HG03045 (cell line): Measurements from ENCODE around the gene KLK3.

Experiments
- ATAC-seq: cut with Tn5 transposase; IDR thresholded peaks from one replicate; pipeline ENCODE4 v1.9.1; 2021; ENCODE audit warnings: mild to moderate bottlenecking, moderate library complexity; ENCODE audit not compliant: unreplicated experiment

KLK3 gene

DNA sequence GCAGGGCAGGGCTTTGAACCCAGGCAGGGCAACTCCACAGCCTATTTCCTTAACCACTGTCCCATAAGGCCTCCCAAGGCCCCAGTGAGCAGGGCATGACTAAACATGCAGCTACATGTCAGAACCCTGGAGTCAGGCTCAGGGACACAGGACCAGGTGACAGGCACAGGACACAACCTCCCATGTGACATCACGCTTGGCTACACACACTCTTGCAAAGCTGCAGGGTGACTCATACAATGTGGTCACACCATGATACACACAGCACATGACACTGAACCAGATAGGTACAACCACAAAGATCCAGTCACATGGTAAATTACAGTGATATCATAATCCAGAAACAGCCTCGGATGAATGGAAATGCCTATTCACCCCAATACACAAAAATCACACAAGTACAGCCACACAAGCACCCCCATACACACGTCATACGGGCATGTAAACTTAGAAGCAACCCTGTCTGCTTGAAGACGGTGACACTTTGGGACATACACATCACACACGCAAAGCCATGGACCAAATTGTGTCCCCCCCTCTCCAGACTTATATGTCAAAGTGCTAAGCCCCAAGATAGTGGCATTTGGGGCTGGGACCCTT lies 42.0 kb downstream of the KLK3 start:
- ATAC-seq = peak; percentile 82

DNA sequence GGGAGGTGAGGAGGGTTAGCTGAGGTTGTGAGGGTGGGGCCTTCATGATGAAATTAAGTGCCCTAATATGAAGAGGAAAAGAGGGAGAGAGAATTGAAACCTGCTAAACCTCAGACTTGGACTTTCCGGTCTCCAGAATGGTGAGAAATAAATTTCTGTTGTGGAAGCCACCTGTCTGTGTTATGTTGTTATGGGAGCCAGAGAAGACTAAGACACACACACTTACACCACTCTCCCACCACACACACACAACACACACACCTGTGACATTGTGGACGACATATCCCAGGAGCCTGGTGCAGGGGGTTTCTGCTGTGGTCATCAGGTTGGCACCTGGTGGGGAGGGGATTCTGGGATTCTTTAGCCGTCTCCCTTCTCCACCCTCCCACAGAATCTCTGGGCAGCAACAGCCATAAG lies 42.5 kb downstream of the KLK3 start:
- no peak for ATAC-seq

DNA sequence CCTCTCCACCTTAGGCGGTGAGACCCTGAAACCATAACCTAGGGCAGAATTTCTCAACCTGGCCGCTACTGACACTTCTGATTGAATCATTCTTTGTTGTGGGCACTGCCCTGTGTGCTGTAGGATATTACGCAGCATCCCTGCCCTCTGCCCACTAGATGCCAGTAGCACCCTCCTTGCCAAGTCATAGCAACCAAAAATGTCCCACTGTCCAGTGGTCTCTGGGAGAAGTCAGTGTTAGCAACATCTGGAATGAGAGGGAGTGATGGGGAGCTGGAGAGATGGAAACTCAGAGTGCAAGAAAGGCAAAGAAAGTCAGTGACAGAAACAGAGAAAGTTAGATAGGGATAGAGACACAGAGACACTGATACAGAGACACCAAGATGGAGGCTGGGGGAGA lies 42.9 kb downstream of the KLK3 start:
- no peak for ATAC-seq

DNA sequence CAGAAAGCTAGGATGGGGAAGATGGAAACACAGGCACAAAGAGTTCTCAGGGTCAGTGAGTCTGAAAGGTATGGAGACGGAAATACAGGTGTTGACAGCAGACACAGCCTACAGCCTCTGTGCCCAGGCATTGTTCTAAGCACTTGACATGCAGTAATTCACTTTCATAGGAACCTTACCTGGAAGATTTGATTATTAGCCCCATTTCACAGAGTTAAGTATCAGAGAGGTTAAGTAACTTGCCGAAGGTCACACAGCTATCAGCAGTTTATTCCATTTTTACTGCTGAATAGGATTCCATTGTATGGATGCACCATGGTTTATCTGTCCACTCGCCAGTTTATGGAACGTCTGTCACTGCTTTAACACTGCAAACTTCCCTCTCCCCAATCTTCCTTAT lies 43.3 kb downstream of the KLK3 start:
- ATAC-seq = no peak

DNA sequence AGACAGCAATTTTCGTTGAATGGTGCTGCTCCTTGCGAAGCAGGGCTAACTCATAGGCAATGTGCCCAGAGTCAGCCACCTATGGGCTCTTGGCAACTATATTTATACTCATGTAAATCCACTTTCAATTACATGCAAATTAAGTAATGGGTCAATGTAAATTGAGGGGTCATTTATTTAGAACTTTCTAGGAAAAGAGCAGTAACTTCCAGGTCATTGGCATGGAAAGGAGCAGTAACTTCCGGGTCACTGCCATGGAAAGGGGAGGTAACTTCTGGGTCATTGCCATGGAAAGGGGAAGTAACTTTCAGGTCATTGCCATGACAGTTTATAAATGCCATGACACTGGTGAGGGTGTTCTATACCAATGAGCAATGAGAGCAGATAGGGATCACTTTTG lies 44.9 kb downstream of the KLK3 start:
- ATAC-seq = no peak

DNA sequence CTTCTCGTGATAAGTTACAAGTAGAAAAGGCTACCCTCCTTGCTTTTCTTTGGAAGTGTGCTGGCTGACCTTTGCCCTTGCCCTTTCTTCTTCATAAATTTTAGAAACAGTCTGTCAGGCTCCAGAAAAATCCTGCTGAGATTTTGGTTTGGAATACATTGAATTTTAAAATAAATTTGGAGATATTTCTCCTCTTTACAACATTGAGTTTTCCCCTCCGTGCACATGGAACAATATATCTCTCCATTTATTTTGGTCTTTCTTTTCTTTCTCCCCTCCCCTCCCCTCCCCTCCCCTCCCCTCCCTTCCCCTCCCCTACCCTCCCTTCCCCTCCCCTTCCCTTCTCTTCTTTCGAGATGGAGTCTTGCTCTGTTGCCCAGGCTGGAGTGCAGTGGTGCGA lies 47.9 kb downstream of the KLK3 start:
- no peak for ATAC-seq

DNA sequence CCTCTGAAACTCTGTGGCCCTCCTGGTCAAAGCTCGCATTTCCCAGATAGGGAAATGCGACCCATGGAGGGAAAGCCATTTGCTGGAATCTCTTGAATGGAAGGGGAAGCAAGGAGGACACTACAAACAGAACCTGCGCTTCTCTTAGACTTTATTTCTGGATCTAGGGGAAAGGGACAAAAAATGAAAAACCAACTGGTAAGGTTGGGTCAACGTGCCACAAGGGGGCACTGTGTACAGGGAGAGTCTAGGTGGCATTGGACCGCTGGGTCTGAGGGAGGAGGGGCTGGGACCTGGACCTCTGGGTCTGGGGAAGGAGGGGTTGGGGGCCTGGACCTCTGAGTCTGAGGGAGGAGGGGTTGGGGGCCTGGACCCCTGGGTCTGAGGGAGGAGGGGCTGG lies 51.5 kb downstream of the KLK3 start:
- no peak for ATAC-seq

DNA sequence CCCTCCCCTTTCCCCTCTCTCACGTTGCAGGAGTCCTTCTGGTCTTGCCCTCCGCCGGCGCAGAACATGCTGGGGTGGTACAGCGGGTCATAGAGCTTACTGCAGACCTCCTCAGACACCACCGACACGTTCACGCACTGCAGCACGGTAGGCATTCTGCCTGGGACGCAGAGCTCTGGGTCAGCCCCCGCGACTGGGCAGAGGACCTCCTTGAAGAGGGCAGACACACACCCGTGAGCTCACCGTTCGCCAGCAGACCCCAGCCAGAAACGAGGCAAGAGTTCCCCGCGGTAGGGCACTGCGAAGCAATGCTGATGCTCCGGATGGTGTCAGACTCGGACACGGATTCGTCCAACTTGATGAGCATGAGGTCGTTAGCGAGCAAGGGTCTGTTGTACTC lies 53.6 kb downstream of the KLK3 start:
- no peak for ATAC-seq

DNA sequence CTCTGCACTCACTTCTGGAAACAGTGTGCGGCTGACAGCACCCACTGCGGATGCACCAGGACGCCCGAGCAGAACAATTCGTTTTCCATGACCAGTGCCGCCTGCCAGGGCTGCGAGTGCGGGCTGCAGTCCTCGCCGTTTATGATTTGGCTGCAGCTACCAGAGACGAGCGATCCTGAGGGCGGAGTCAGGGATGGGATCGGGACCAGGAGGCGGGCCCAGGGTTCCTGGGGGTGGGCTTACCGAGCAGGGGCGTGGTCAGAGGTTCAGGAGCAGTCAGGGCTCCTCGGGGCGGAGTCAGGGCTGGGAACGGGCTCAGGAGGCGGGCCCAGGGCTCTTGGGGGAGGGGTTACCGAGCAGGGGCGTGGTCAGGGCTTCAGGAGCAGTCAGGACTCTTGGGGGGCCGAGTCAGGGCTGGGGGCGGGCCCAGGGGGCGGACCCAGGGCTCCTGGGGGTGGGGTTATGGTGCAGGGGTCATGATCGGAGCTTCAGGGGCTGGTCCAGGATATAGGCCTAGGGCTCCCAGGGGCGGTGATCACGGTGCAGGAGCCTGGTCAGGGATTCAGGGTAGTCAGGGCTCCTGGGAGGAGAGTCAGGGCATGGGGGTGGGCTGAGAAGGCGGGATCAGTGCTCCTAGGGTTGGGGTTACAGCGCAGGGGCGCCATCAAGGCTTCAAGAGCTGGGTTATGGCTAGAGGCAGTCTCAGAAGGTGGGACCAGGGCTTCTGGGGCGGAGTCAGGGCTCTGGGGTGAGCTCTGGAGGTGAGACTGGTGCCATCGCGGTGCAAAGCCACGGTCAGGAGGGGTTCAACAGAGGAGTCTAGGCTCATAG lies 54.7 kb downstream of the KLK3 start:
- no peak for ATAC-seq
